SU-DHL-6 (cell line): ENCODE results near the gene IGSF11.

Experiments used
- H2AFZ ChIP-seq: fragments of 200-600 bp; sonication (generic); 2 replicates; pipeline ENCODE4 v1.6.1; 2014; ENCODE audit warnings: low read depth, mild to moderate bottlenecking, moderate library complexity, mixed read lengths, antibody characterized with exemption, low read length; ENCODE audit not compliant: severe bottlenecking
- H3F3A ChIP-seq: fragments of 200-600 bp; shearing (Covaris generic); 2 replicates; pipeline ENCODE4 v1.6.0; 2016; ENCODE audit warnings: antibody characterized with exemption, mild to moderate bottlenecking; ENCODE audit not compliant: insufficient read depth
- H3K27ac ChIP-seq: fragments of 200-600 bp; sonication (generic); 2 replicates; pipeline ENCODE4 v1.5.1; 2016; ENCODE audit warnings: low read depth, mild to moderate bottlenecking, low read length, moderate library complexity, mixed read lengths
- H3K27me3 ChIP-seq: fragments of 200-600 bp; sonication (generic), shearing (Covaris generic); 2 replicates; pipeline ENCODE4 v1.6.0; 2014; ENCODE audit warnings: mild to moderate bottlenecking, low read length
- H3K36me3 ChIP-seq: fragments of 200-600 bp; sonication (generic); 2 replicates; pipeline ENCODE4 v1.6.1; 2014; ENCODE audit warnings: mild to moderate bottlenecking, low read length, mixed read lengths
- H3K4me2 ChIP-seq: fragments of 300-600, 200-600 bp; shearing (Covaris generic), sonication (generic); 2 replicates; pipeline ENCODE4 v1.6.0; 2014; ENCODE audit warnings: low read length, low read depth, mild to moderate bottlenecking; ENCODE audit not compliant: poor library complexity, severe bottlenecking
- H3K4me3 ChIP-seq: fragments of 200-600 bp; sonication (generic); 2 replicates; pipeline ENCODE4 v1.5.1; 2014; ENCODE audit warnings: antibody characterized with exemption, low read length, mild to moderate bottlenecking, mixed read lengths; ENCODE audit not compliant: insufficient read depth, poor library complexity, severe bottlenecking
- H3K79me2 ChIP-seq: fragments of 200-600 bp; sonication (generic); 2 replicates; pipeline ENCODE4 v1.6.1; 2014; ENCODE audit warnings: mild to moderate bottlenecking, low read length, moderate library complexity; ENCODE audit not compliant: insufficient read depth
- H3K9ac ChIP-seq: fragments of 200-600 bp; sonication (generic); 2 replicates; pipeline ENCODE4 v1.7.0; 2014; ENCODE audit warnings: mild to moderate bottlenecking, low read length
- H3K9me2 ChIP-seq: fragments of 200-600 bp; sonication (generic); replicated peaks from 2 replicates; pipeline ENCODE4 v1.6.1; 2014; ENCODE audit warnings: low read length; ENCODE audit not compliant: insufficient read depth
- H3K9me3 ChIP-seq: fragments of 200-600 bp; sonication (generic); 2 replicates; pipeline ENCODE4 v1.6.1; 2014; ENCODE audit warnings: low read length, mixed read lengths; ENCODE audit not compliant: insufficient read depth
- H4K20me1 ChIP-seq: fragments of 200-600 bp; sonication (generic); 2 replicates; pipeline ENCODE4 v1.6.1; 2014; ENCODE audit warnings: low read depth, mild to moderate bottlenecking, antibody characterized with exemption, low read length, moderate library complexity, mixed read lengths
- CTCF ChIP-seq: fragments of 200-600 bp; sonication (generic); IDR thresholded peaks from one replicate; pipeline ENCODE4 v1.5.1; 2017; ENCODE audit warnings: antibody characterized with exemption, mild to moderate bottlenecking, low read length, moderate library complexity; ENCODE audit not compliant: insufficient read depth, poor library complexity, severe bottlenecking
- EZH2phosphoT487 ChIP-seq: fragments of 200-600 bp; sonication (generic), shearing (Covaris generic); conservative IDR thresholded peaks from 2 replicates; pipeline ENCODE4 v1.6.1; 2018; ENCODE audit warnings: mild to moderate bottlenecking, antibody characterized with exemption, low read length, moderate library complexity, mixed read lengths

IGSF11 gene

GRCh38 chr3:119069725-119070124 lies 35.1 kb upstream of the IGSF11 start:
- Histone ChIP-seq H3K9me2 (no peaks in the 10 kb centered on the region), H2AFZ (no peak overlapping the region), H3F3A (no peaks in the 10 kb centered on the region), H3K36me3 (no peaks in the 10 kb centered on the region), H3K9ac (no peak overlapping the region), H3K27ac (no peak overlapping the region), H3K4me2 (no peak overlapping the region), H4K20me1 (no peaks in the 10 kb centered on the region), H3K79me2 (no peaks in the 10 kb centered on the region), H3K9me3 (no peaks in the 10 kb centered on the region), H3K4me3 (no peak overlapping the region), H3K27me3 (0 out of 2 replicates have a peak, but pooled peaks cover 3% of the 10 kb centered on the region)
- no peak for TF ChIP-seq CTCF
- TF ChIP-seq EZH2phosphoT487, result no peak

GRCh38 chr3:119063471-119063870 lies 28.8 kb upstream of the IGSF11 start:
- Histone ChIP-seq H3K79me2 (no peaks in the 10 kb centered on the region), H3K36me3 (no peaks in the 10 kb centered on the region), H3K9me3 (no peaks in the 10 kb centered on the region), H3K9ac (no peak overlapping the region), H4K20me1 (no peaks in the 10 kb centered on the region), H3K27ac (no peak overlapping the region), H3K4me3 (no peak overlapping the region), H3K27me3 (peaks cover 3% of the 10 kb centered on the region; the same call in 1 of the 2 replicates), H3K4me2 (no peak overlapping the region), H2AFZ (no peak overlapping the region), H3K9me2 (no peaks in the 10 kb centered on the region), H3F3A (no peaks in the 10 kb centered on the region)
- no peak for TF ChIP-seq EZH2phosphoT487
- TF ChIP-seq CTCF, result no peak

- Histone ChIP-seq H3K9me3 (no peaks in the 10 kb centered on the region), H3K4me3 (no peak overlapping the region), H4K20me1 (no peaks in the 10 kb centered on the region), H3K9me2 (no peaks in the 10 kb centered on the region), H3K27ac (no peak overlapping the region), H3K27me3 (no peaks in the 10 kb centered on the region; the same call in 1 of the 2 replicates), H3F3A (no peaks in the 10 kb centered on the region), H3K9ac (no peak overlapping the region), H3K4me2 (no peak overlapping the region), H3K36me3 (no peaks in the 10 kb centered on the region), H2AFZ (no peak overlapping the region), H3K79me2 (no peaks in the 10 kb centered on the region)
- TF ChIP-seq EZH2phosphoT487, result no peak
- TF ChIP-seq CTCF, result no peak
Measured at GRCh38 chr3:119062892-119063291, 28.2 kb upstream of the IGSF11 start.

- Histone ChIP-seq H3K79me2 (no peaks in the 10 kb centered on the region), H3K9me3 (peaks cover 4% of the 10 kb centered on the region; the same call in 1 of the 2 replicates), H4K20me1 (no peaks in the 10 kb centered on the region), H3K36me3 (no peaks in the 10 kb centered on the region), H3K4me2 (no peak overlapping the region), H3K27me3 (no peaks in the 10 kb centered on the region), H3K27ac (no peak overlapping the region), H3K9me2 (no peaks in the 10 kb centered on the region), H2AFZ (no peak overlapping the region), H3F3A (no peaks in the 10 kb centered on the region), H3K4me3 (no peak overlapping the region), H3K9ac (no peak overlapping the region)
- TF ChIP-seq EZH2phosphoT487 (no peak), CTCF (no peak)
Measured at GRCh38 chr3:119044593-119044992, 9.9 kb upstream of the IGSF11 start.
